Vagina (tissue), 2 donors: Measurements from ENCODE around the gene CLDN7. TPM values are rescaled to one million over a fixed set of nuclear protein-coding genes. Genes with fewer than 3 reads are reported as not detected.

Source experiments
- DNase-seq, 2 donors: peaks; one replicate each; pipeline ENCODE4 v3.0.0-alpha.2; 2017; ENCODE audit errors: extremely low spot score in 2 of 2
- H3K27ac ChIP-seq: fragments of 200-600 bp; sonication (generic); one replicate; pipeline ENCODE4 v1.5.1; 2019
- H3K27me3 ChIP-seq: fragments of 200-600 bp; sonication (generic); one replicate; pipeline ENCODE4 v1.5.1; 2019
- H3K36me3 ChIP-seq, 2 donors: fragments of 200-600 bp; sonication (generic); one replicate each; pipeline ENCODE4 v1.5.1; 2017 to 2019
- H3K4me1 ChIP-seq: fragments of 200-600 bp; sonication (generic); one replicate; pipeline ENCODE4 v1.5.1; 2019
- H3K4me3 ChIP-seq, 2 donors: fragments of 200-600 bp; sonication (generic); 1 replicate in 1 of 2; 2 replicates in 1 of 2; pipeline ENCODE4 v1.5.1; 2016 to 2019
- H3K9me3 ChIP-seq: fragments of 200-600 bp; sonication (generic); one replicate; pipeline ENCODE4 v1.5.1; 2019
- CTCF ChIP-seq, 3 experiments: fragments of 450-650 bp in 2 of 3; fragments of 200-600 bp in 1 of 3; sonication (generic) in 1 of 3; IDR thresholded peaks; one replicate each; pipeline ENCODE4 v1.5.1; 2017 to 2019; ENCODE audit warnings: antibody characterized with exemption in 3 of 3, mild to moderate bottlenecking in 2 of 3, moderate library complexity in 2 of 3
- POLR2A ChIP-seq, 2 donors: fragments of 450-650 bp; IDR thresholded peaks; one replicate each; pipeline ENCODE4 v1.6.1; 2017; ENCODE audit warnings: antibody characterized with exemption in 2 of 2, mild to moderate bottlenecking in 2 of 2, moderate library complexity in 2 of 2
- POLR2AphosphoS5 ChIP-seq, 2 donors: sonication (generic); formaldehyde crosslinking; IDR thresholded peaks; one replicate each; pipeline ENCODE4 v1.9.0; 2017; ENCODE audit warnings: antibody characterized with exemption in 2 of 2, mild to moderate bottlenecking in 2 of 2, low read depth in 1 of 2; ENCODE audit not compliant: insufficient read depth in 1 of 2
- intact Hi-C: fragments of 100-400 bp; cut with DNase I; formaldehyde crosslinking; loops from one replicate; pipeline ENCODE4 v1.15.1; 2023
- total RNA-seq: library from RNA; depleted of rRNA; stranded (reverse); fragments of >200 nt; gene quantifications from one replicate; pipeline ENCODE4 v1.2.3, GENCODE V29; 2016

Gene CLDN7
- total RNA-seq, 1 donor from 2014 or later: 75.9 TPM

- peaks cover 0 to 42% of the 10 kb centered on the region in 2 donors for H3K36me3 ChIP-seq
- intact Hi-C loops: no loop called here
- TF ChIP-seq POLR2A (IDR thresholded peaks at IDR 0.05): no peak
- no peak for TF ChIP-seq POLR2AphosphoS5 (IDR thresholded peaks at IDR 0.05; ENCODE audit: insufficient read depth in 1 of 2, low read depth in 1 of 2)
- TF ChIP-seq CTCF (IDR thresholded peaks at IDR 0.05): no peak
These were observed 18.9 kb downstream of the CLDN7 start for GRCh38 chr17:7243453-7243729.

GRCh38 chr17:7242717-7243452 lies 19.4 kb downstream of the CLDN7 start:
- no peak for TF ChIP-seq CTCF (IDR thresholded peaks at IDR 0.05)
- TF ChIP-seq POLR2AphosphoS5 (IDR thresholded peaks at IDR 0.05; ENCODE audit: insufficient read depth in 1 of 2, low read depth in 1 of 2): peak; percentile 92 to 99
- Histone ChIP-seq H3K4me3 (peak overlapping the region; percentile 64 to 100), H3K9me3 (no peaks in the 10 kb centered on the region), H3K27ac (peak overlapping the region; percentile 99), H3K27me3 (no peaks in the 10 kb centered on the region), H3K4me1 (peaks cover 30% of the 10 kb centered on the region), H3K36me3 (peaks cover 0 to 42% of the 10 kb centered on the region in 2 donors)
- intact Hi-C loops: no loop called here
- no peak for DNase-seq

More at GRCh38 chr17:7243453-7243729, 18.9 kb downstream of the CLDN7 start:
- H3K9me3 ChIP-seq: no peaks in the 10 kb centered on the region
- H3K4me3 ChIP-seq: peak overlapping the region; percentile 64 to 100
- no peak for DNase-seq
- H3K27me3 ChIP-seq: no peaks in the 10 kb centered on the region
- H3K4me1 ChIP-seq: peaks cover 35% of the 10 kb centered on the region
- H3K27ac ChIP-seq: peak overlapping the region; percentile 99

- H3K27ac ChIP-seq: peak within 1 kb of the TSS; percentile 99
- peaks cover 0 to 41% of the 10 kb centered on the region in 2 donors for H3K36me3 ChIP-seq
- DNase-seq: no peak
- no peaks in the 10 kb centered on the region for H3K27me3 ChIP-seq
- peaks cover 30% of the 10 kb centered on the region for H3K4me1 ChIP-seq
- H3K4me3 ChIP-seq: peak within 1 kb of the TSS; percentile 64 to 100
- peak in 1 of 2 donors; percentile 76 for TF ChIP-seq POLR2A (IDR thresholded peaks at IDR 0.05)
- no peak for TF ChIP-seq CTCF (IDR thresholded peaks at IDR 0.05)
- TF ChIP-seq POLR2AphosphoS5 (IDR thresholded peaks at IDR 0.05; ENCODE audit: insufficient read depth in 1 of 2, low read depth in 1 of 2): peak in 1 of 2 donors; percentile 94
- intact Hi-C loops: no loop called here
- no peaks in the 10 kb centered on the region for H3K9me3 ChIP-seq
These were observed 20.2 kb downstream of the CLDN7 start, which contains the start of gene GABARAP for GRCh38 chr17:7241783-7242716. Gene GABARAP, minus strand, starts transcription at chr17:7242449. Its CDS starts 119 bp downstream, at chr17:7242330.

GRCh38 chr17:7241090-7241733 lies 21.1 kb downstream of the CLDN7 start:
- H3K27ac ChIP-seq: peak overlapping the region; percentile 99
- no peaks in the 10 kb centered on the region for H3K27me3 ChIP-seq
- H3K4me1 ChIP-seq: peaks cover 37% of the 10 kb centered on the region
- H3K9me3 ChIP-seq: no peaks in the 10 kb centered on the region
- TF ChIP-seq CTCF (IDR thresholded peaks at IDR 0.05) (no peak), POLR2AphosphoS5 (IDR thresholded peaks at IDR 0.05; ENCODE audit: insufficient read depth in 1 of 2, low read depth in 1 of 2) (no peak), POLR2A (IDR thresholded peaks at IDR 0.05) (no peak)
- no peak for DNase-seq
- peak overlapping the region; percentile 64 to 100 for H3K4me3 ChIP-seq
- peaks cover 0 to 38% of the 10 kb centered on the region in 2 donors for H3K36me3 ChIP-seq
- intact Hi-C loops: no loop called here
